Glutamatergic neuron (in vitro differentiated cells): ENCODE results near the gene RASSF8. TPM values are rescaled to one million over a fixed set of nuclear protein-coding genes. Genes with fewer than 3 reads are reported as not detected.

Experiments used
- DNase-seq: peaks from one replicate; pipeline ENCODE4 v3.0.0; 2022
- H3K27ac Mint-ChIP-seq: one replicate; pipeline ENCODE4 v1.8.0; 2020; ENCODE audit warnings: mild to moderate bottlenecking, mixed read lengths, inconsistent platforms; ENCODE audit not compliant: unreplicated experiment
- H3K27me3 Mint-ChIP-seq: one replicate; pipeline ENCODE4 v1.8.0; 2020; ENCODE audit warnings: mild to moderate bottlenecking, moderate library complexity, mixed read lengths, inconsistent platforms; ENCODE audit not compliant: unreplicated experiment
- H3K36me3 Mint-ChIP-seq: one replicate; pipeline ENCODE4 v1.8.0; 2020; ENCODE audit warnings: mild to moderate bottlenecking, mixed read lengths, inconsistent platforms; ENCODE audit not compliant: unreplicated experiment
- H3K4me1 Mint-ChIP-seq: one replicate; pipeline ENCODE4 v1.8.0; 2020; ENCODE audit warnings: mild to moderate bottlenecking, low read depth, mixed read lengths, inconsistent platforms; ENCODE audit not compliant: unreplicated experiment
- H3K4me3 Mint-ChIP-seq: one replicate; pipeline ENCODE4 v1.8.0; 2020; ENCODE audit warnings: mild to moderate bottlenecking, mixed read lengths, inconsistent platforms; ENCODE audit not compliant: unreplicated experiment
- H3K9me3 Mint-ChIP-seq: one replicate; pipeline ENCODE4 v1.8.0; 2020; ENCODE audit warnings: mild to moderate bottlenecking, moderate library complexity, mixed read lengths, inconsistent platforms; ENCODE audit not compliant: unreplicated experiment
- CTCF ChIP-seq: fragments of 200-600 bp; sonication (generic); IDR thresholded peaks from one replicate; pipeline ENCODE4 v1.5.0; 2021; ENCODE audit not compliant: partially characterized antibody, unreplicated experiment
- total RNA-seq: library from RNA; stranded (reverse); fragmentation: NEBNext Ultra II Directional; extraction: Animal tissue kit (Norgen Biotek cat#: 25700); gene quantifications from one replicate; pipeline ENCODE4 v1.2.1, GENCODE V29; 2021; ENCODE audit not compliant: unreplicated experiment

RASSF8 gene
- total RNA-seq, 1 donor from 2014 or later = 41.3 TPM

GRCh38 chr12:26009593-26009992 is 51.1 kb downstream of the RASSF8 start:
- H3K27ac Mint-ChIP-seq = no peak overlapping the region

GRCh38 chr12:26010293-26010821 is 51.9 kb downstream of the RASSF8 start:
- no peak for DNase-seq
- Mint-ChIP-seq H3K27ac (no peak overlapping the region), H3K4me3 (no peak overlapping the region), H3K9me3 (no peaks in the 10 kb centered on the region), H3K4me1 (peaks cover 13% of the 10 kb centered on the region), H3K27me3 (no peaks in the 10 kb centered on the region), H3K36me3 (no peaks in the 10 kb centered on the region)
- no peak for TF ChIP-seq CTCF

More at GRCh38 chr12:26009593-26009992, 51.1 kb downstream of the RASSF8 start:
- no peak overlapping the region for H3K4me3 Mint-ChIP-seq
- H3K4me1 Mint-ChIP-seq = peaks cover 13% of the 10 kb centered on the region
- H3K27me3 Mint-ChIP-seq = no peaks in the 10 kb centered on the region
- H3K9me3 Mint-ChIP-seq = no peaks in the 10 kb centered on the region
- no peak for TF ChIP-seq CTCF
- DNase-seq = no peak
- H3K36me3 Mint-ChIP-seq = no peaks in the 10 kb centered on the region

- H3K36me3 Mint-ChIP-seq = no peaks in the 10 kb centered on the region
- no peak overlapping the region for H3K4me3 Mint-ChIP-seq
- no peaks in the 10 kb centered on the region for H3K27me3 Mint-ChIP-seq
- no peak for TF ChIP-seq CTCF
- no peak for DNase-seq
- peaks cover 13% of the 10 kb centered on the region for H3K4me1 Mint-ChIP-seq
- H3K27ac Mint-ChIP-seq = no peak overlapping the region
- H3K9me3 Mint-ChIP-seq = no peaks in the 10 kb centered on the region
These were observed 52.6 kb downstream of the RASSF8 start for GRCh38 chr12:26011099-26011498.

GRCh38 chr12:26014085-26014484 is 55.6 kb downstream of the RASSF8 start:
- H3K27me3 Mint-ChIP-seq = no peaks in the 10 kb centered on the region
- no peak for DNase-seq
- peaks cover 20% of the 10 kb centered on the region for H3K4me1 Mint-ChIP-seq
- TF ChIP-seq CTCF = no peak
- no peaks in the 10 kb centered on the region for H3K36me3 Mint-ChIP-seq
- H3K4me3 Mint-ChIP-seq = no peak overlapping the region
- H3K9me3 Mint-ChIP-seq = no peaks in the 10 kb centered on the region
- H3K27ac Mint-ChIP-seq = no peak overlapping the region

GRCh38 chr12:26016516-26016915 is 58.0 kb downstream of the RASSF8 start:
- TF ChIP-seq CTCF = no peak
- H3K27ac Mint-ChIP-seq = no peak overlapping the region
- H3K4me3 Mint-ChIP-seq = no peak overlapping the region
- H3K36me3 Mint-ChIP-seq = no peaks in the 10 kb centered on the region
- peaks cover 8% of the 10 kb centered on the region for H3K4me1 Mint-ChIP-seq
- DNase-seq = no peak
- no peaks in the 10 kb centered on the region for H3K27me3 Mint-ChIP-seq
- no peaks in the 10 kb centered on the region for H3K9me3 Mint-ChIP-seq
